Parathyroid adenoma (tissue), 2 donors: Measurements from ENCODE around the gene KIR2DL3.
"Not testable (repeated sequence)": the region's sequence is repeated elsewhere in the genome, so short reads cannot be mapped to it uniquely, and the experiment has no call there.

Source experiments
- H2AFZ ChIP-seq: fragments of 300-600 bp; sonication (generic); one replicate; pipeline ENCODE4 v1.7.0; 2017; ENCODE audit warnings: antibody characterized with exemption, mild to moderate bottlenecking
- H3K27ac ChIP-seq: fragments of 300-600 bp; sonication (generic); one replicate; pipeline ENCODE4 v1.7.0; 2017
- H3K27me3 ChIP-seq: fragments of 300-600 bp; sonication (generic); one replicate; pipeline ENCODE4 v1.7.0; 2017; ENCODE audit warnings: low read length; ENCODE audit not compliant: control insufficient read depth, insufficient read depth
- H3K36me3 ChIP-seq: fragments of 300-600 bp; sonication (generic); one replicate; pipeline ENCODE4 v1.7.0; 2017; ENCODE audit warnings: low read length; ENCODE audit not compliant: control insufficient read depth, insufficient read depth
- H3K4me1 ChIP-seq: fragments of 300-600 bp; sonication (generic); one replicate; pipeline ENCODE4 v1.7.0; 2017; ENCODE audit warnings: control low read depth
- H3K4me2 ChIP-seq: fragments of 300-600 bp; sonication (generic); one replicate; pipeline ENCODE4 v1.7.0; 2017; ENCODE audit warnings: low read length
- H3K4me3 ChIP-seq: fragments of 300-600 bp; sonication (generic); one replicate; pipeline ENCODE4 v1.7.0; 2017; ENCODE audit warnings: low read depth, low read length
- H3K79me2 ChIP-seq: fragments of 300-600 bp; sonication (generic); one replicate; pipeline ENCODE4 v1.7.0; 2017; ENCODE audit warnings: control low read depth
- H3K9ac ChIP-seq: fragments of 300-600 bp; sonication (generic); one replicate; pipeline ENCODE4 v1.7.0; 2017; ENCODE audit warnings: mild to moderate bottlenecking
- H3K9me3 ChIP-seq: fragments of 300-600 bp; sonication (generic); one replicate; pipeline ENCODE4 v1.7.0; 2017; ENCODE audit warnings: low read length; ENCODE audit not compliant: control insufficient read depth
- donor health status: primary hyperparathyroidism.

Gene KIR2DL3

DNA sequence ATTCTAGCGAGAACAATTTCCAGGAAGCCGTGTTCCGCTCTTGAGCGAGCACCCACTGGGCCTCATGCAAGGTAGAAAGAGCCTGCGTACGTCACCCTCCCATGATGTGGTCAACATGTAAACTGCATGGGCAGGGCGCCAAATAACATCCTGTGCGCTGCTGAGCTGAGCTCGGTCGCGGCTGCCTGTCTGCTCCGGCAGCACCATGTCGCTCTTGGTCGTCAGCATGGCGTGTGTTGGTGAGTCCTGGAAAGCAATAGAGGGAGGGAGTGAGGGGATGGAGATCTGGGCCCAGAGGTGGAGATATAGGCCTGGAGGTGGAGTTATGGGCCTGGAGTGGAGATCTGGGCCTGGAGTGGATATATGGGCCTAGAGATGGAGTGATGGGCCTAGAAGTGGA, 31.3 kb downstream of the KIR2DL3 start, which contains the start of gene KIR2DL1:
KIR2DL1 (plus strand) TSS at position 148 of the 400 bp plus-strand sequence; CDS start at position 206, 58 bp downstream.
- not testable (repeated sequence) for H3K4me1 ChIP-seq, H3K79me2 ChIP-seq, H3K27me3 ChIP-seq, H3K4me2 ChIP-seq, H3K27ac ChIP-seq, H3K4me3 ChIP-seq, H3K9me3 ChIP-seq, H3K36me3 ChIP-seq, H3K9ac ChIP-seq, H2AFZ ChIP-seq

- H3K4me2 ChIP-seq, H3K9ac ChIP-seq, H3K79me2 ChIP-seq, H3K36me3 ChIP-seq, H3K27ac ChIP-seq, H3K4me3 ChIP-seq, H3K9me3 ChIP-seq, H3K27me3 ChIP-seq, H2AFZ ChIP-seq, H3K4me1 ChIP-seq: not testable (repeated sequence)
Measured at GRCh38 chr19:54770511-54770910, 32.2 kb downstream of the KIR2DL3 start.

DNA sequence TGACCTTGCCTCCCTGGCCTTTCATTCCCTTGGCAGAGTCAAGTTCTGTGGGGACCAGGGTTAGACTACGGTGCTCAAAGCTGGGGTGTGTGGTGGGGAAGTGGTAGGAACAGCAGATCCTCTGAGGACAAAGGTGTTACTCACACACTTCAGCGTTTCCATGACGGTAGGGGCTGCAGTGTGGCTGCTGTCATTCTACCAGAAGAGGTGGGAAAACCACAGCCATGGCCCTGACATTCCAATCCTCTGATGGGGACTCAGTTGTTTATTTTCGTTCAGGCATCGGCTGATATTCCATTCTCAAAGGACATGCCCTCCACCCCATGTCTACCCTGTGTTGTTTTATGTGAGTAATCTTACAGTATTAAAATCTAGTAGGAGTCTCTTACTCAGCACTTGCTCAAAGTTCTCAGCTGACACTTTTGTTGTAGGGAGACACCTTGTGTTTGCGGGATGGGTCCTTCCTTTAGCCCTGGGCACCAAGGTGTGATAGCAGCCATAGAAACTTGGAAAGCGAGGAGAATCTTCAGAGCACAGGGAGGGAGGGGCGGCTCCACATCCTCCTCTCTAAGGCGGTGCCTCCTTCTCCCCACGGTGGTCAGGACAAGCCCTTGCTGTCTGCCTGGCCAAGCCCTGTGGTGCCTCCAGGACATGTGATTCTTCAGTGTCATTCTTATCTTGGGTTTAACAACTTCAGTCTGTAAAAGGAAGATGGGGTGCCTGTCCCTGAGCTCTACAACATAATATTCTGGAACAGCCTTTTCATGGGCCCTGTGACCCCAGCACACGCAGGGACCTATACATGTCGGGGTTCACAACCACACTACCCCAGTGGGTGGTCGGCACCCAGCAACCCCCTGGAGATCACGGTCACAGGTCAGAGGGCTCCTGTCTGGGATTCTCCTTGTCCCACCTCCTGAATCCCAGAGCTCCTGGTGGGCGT, 33.0 kb downstream of the KIR2DL3 start:
- not testable (repeated sequence) for H3K4me2 ChIP-seq, H3K4me1 ChIP-seq, H3K27ac ChIP-seq, H3K79me2 ChIP-seq, H3K27me3 ChIP-seq, H2AFZ ChIP-seq, H3K9ac ChIP-seq, H3K36me3 ChIP-seq, H3K9me3 ChIP-seq, H3K4me3 ChIP-seq

GRCh38 chr19:54772666-54773065, 34.4 kb downstream of the KIR2DL3 start:
- H3K27ac ChIP-seq, H3K4me2 ChIP-seq, H3K4me3 ChIP-seq, H3K4me1 ChIP-seq, H2AFZ ChIP-seq, H3K36me3 ChIP-seq, H3K9me3 ChIP-seq, H3K79me2 ChIP-seq, H3K27me3 ChIP-seq, H3K9ac ChIP-seq: not testable (repeated sequence)

- not testable (repeated sequence) for H3K4me1 ChIP-seq, H3K4me2 ChIP-seq
Measured at GRCh38 chr19:54775095-54775815, 36.9 kb downstream of the KIR2DL3 start.

GRCh38 chr19:54775830-54776229, 37.5 kb downstream of the KIR2DL3 start:
- H3K79me2 ChIP-seq, H3K4me1 ChIP-seq, H3K9ac ChIP-seq, H3K27ac ChIP-seq, H3K4me2 ChIP-seq, H3K36me3 ChIP-seq, H3K27me3 ChIP-seq, H3K4me3 ChIP-seq, H3K9me3 ChIP-seq, H2AFZ ChIP-seq: not testable (repeated sequence)

More at GRCh38 chr19:54775095-54775815, 36.9 kb downstream of the KIR2DL3 start:
- H3K4me3 ChIP-seq, H3K79me2 ChIP-seq, H2AFZ ChIP-seq, H3K36me3 ChIP-seq, H3K27ac ChIP-seq, H3K27me3 ChIP-seq, H3K9me3 ChIP-seq, H3K9ac ChIP-seq: not testable (repeated sequence)

DNA sequence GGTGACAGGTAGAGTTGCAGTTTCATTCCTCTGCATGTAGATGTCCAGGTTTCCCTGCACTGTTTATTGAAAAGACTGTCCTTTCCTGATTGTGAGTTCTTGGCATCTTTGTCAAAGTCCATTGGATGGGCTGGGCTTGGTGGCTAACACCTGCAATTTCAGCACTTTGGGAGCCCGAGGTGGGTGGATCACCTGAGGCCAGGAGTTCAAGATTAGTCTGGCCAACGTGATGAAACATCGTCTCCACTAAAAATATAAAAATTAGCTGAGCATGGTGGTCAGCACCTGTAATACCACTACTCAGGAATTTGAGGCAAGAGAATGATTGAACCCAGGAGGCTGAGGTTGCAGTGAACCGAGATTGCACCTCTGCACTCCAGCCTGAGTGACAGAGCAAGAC, 39.5 kb downstream of the KIR2DL3 start:
- H3K27ac ChIP-seq, H3K36me3 ChIP-seq, H3K9ac ChIP-seq, H3K4me3 ChIP-seq, H3K79me2 ChIP-seq, H3K27me3 ChIP-seq, H3K4me1 ChIP-seq, H3K4me2 ChIP-seq, H3K9me3 ChIP-seq, H2AFZ ChIP-seq: not testable (repeated sequence)

- H3K9ac ChIP-seq, H3K4me3 ChIP-seq, H2AFZ ChIP-seq, H3K27me3 ChIP-seq, H3K4me1 ChIP-seq, H3K79me2 ChIP-seq, H3K4me2 ChIP-seq, H3K27ac ChIP-seq, H3K9me3 ChIP-seq, H3K36me3 ChIP-seq: not testable (repeated sequence)
Measured at GRCh38 chr19:54778896-54779295, 40.6 kb downstream of the KIR2DL3 start.

DNA sequence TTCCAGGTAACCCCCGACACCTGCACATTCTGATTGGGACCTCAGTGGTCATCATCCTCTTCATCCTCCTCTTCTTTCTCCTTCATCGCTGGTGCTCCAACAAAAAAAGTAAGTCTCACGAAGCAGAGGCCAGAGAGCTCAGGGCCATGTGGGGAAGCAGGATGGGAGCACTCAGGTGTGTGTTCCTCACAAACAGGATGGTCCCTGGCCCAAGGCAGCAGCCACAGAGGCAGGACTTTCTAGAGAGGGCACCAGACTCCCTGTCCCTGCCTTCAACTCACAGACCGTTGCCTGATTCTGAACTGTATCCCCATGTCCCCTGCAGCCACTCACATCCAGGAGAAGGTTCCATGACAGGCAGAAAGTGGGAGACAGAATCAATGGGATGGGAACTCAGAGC, 44.6 kb downstream of the KIR2DL3 start:
- H3K4me1 ChIP-seq, H3K4me2 ChIP-seq, H3K9ac ChIP-seq, H3K27me3 ChIP-seq, H3K79me2 ChIP-seq, H2AFZ ChIP-seq, H3K27ac ChIP-seq, H3K36me3 ChIP-seq, H3K9me3 ChIP-seq, H3K4me3 ChIP-seq: not testable (repeated sequence)

DNA sequence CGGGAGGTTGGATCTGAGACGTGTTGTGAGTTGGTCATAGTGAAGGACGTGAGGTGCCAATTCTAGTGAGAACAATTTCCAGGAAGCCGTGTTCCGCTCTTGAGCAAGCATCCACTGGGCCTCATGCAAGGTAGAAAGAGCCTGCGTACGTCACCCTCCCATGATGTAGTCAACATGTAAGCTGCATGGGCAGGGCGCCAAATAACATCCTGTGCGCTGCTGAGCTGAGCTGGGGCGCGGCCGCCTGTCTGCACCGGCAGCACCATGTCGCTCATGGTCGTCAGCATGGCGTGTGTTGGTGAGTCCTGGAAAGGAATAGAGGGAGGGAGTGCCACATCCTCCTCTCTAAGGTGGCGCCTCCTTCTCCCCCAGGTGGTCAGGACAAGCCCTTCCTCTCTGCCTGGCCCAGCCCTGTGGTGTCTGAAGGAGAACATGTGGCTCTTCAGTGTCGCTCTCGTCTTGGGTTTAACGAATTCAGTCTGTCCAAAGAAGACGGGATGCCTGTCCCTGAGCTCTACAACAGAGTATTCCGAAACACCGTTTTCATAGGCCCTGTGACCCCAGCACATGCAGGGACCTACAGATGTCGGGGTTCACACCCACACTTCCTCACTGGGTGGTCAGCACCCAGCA, 47.9 kb downstream of the KIR2DL3 start:
- not testable (repeated sequence) for H3K27me3 ChIP-seq, H2AFZ ChIP-seq, H3K9ac ChIP-seq, H3K4me1 ChIP-seq, H3K36me3 ChIP-seq, H3K4me3 ChIP-seq, H3K9me3 ChIP-seq, H3K27ac ChIP-seq, H3K4me2 ChIP-seq, H3K79me2 ChIP-seq
